ENCODE measurements around the gene HSD17B3. TPM values are rescaled to one million over a fixed set of nuclear protein-coding genes. Genes with fewer than 3 reads are reported as not detected.

The HSD17B3 gene
- total and polyA plus RNA-seq, 2 experiments from 2014 or later = not detected

- no peaks in the 10 kb centered on the region; the same call in 1 of the 2 replicates for H3K9me2 ChIP-seq (ENCODE audit: insufficient read depth)
- H3K27me3 ChIP-seq (ENCODE audit: insufficient read depth) = no peaks in the 10 kb centered on the region
- H3K36me3 ChIP-seq (ENCODE audit: insufficient read depth) = peaks cover 4% of the 10 kb centered on the region; the same call in 1 of the 2 replicates
- ATAC-seq (no peak), DNase-seq (ENCODE audit: low spot score) (no peak)
- H3K4me3 ChIP-seq = no peak overlapping the region
- H3K36me3 Mint-ChIP-seq (ENCODE audit: low read depth) = peaks cover 26% of the 10 kb centered on the region
- H3F3A ChIP-seq (replicated peaks; ENCODE audit: low read depth) = no peaks in the 10 kb centered on the region
- peaks cover 24% of the 10 kb centered on the region for H3K4me1 ChIP-seq (ENCODE audit: insufficient read depth)
- H3K27me3 Mint-ChIP-seq (ENCODE audit: insufficient read depth, low read depth, poor library complexity) = peaks cover 7% of the 10 kb centered on the region
- no peaks in the 10 kb centered on the region for H3K79me2 ChIP-seq (replicated peaks; ENCODE audit: insufficient read depth)
- H3K4me3 Mint-ChIP-seq = no peak overlapping the region
- peaks cover 36% of the 10 kb centered on the region for H3K9me3 Mint-ChIP-seq
- no peak overlapping the region for H3K27ac ChIP-seq (ENCODE audit: low read depth)
- no peak overlapping the region for H3K27ac Mint-ChIP-seq
- TF ChIP-seq CTCF (conservative IDR thresholded peaks at IDR 0.05; ENCODE audit: low read depth in 2 of 2) (no peak), STAT1 (IDR thresholded peaks at IDR 0.05; ENCODE audit: unreplicated experiment) (no peak), JUNB (IDR thresholded peaks at IDR 0.05; ENCODE audit: unreplicated experiment) (no peak), EZH2phosphoT487 (IDR thresholded peaks at IDR 0.05; ENCODE audit: unreplicated experiment) (no peak), REST (IDR thresholded peaks at IDR 0.05; ENCODE audit: unreplicated experiment) (no peak), ZNF114 (CRISPR knock-in tag; IDR thresholded peaks at IDR 0.05) (no peak), POLR2AphosphoS5 (IDR thresholded peaks at IDR 0.05; ENCODE audit: low read depth) (no peak), NANOG (IDR thresholded peaks at IDR 0.05; ENCODE audit: borderline replicate concordance) (no peak), EZH2 (IDR thresholded peaks at IDR 0.05; ENCODE audit: low read depth, unreplicated experiment) (no peak), CREB1 (CRISPR knock-in tag; IDR thresholded peaks at IDR 0.05; ENCODE audit: low read depth) (no peak), ZNF462 (CRISPR knock-in tag; IDR thresholded peaks at IDR 0.05) (no peak), ZNF331 (CRISPR knock-in tag; IDR thresholded peaks at IDR 0.05; ENCODE audit: low read depth) (no peak), ETS1 (IDR thresholded peaks at IDR 0.05) (no peak)
- no peaks in the 10 kb centered on the region for H4K20me1 ChIP-seq (replicated peaks; ENCODE audit: insufficient read depth)
- H3K4me2 ChIP-seq = no peak overlapping the region
- H2AFZ ChIP-seq = peak overlapping the region; percentile 24; the same call in 1 of the 2 replicates
- H3K4me1 Mint-ChIP-seq = peaks cover 18% of the 10 kb centered on the region
Measured at GRCh38 chr9:96188571-96188970, 113.4 kb downstream of the HSD17B3 start.

Data from GM23338 (cell line).